Endothelial cell of umbilical vein (primary cell): Measurements from ENCODE around the gene RNF183.

ENCODE experiments used
- EZH2 ChIP-seq: IDR thresholded peaks from 2 replicates; pipeline ENCODE4 v1.6.1; 2012; ENCODE audit warnings: borderline replicate concordance, low read depth, mild to moderate bottlenecking, moderate library complexity, low read length, inconsistent platforms; ENCODE audit not compliant: severe bottlenecking
- FOS ChIP-seq: IDR thresholded peaks from 2 replicates; pipeline ENCODE4 v1.6.1; 2011; ENCODE audit warnings: mild to moderate bottlenecking, low read length, moderate library complexity, borderline replicate concordance; ENCODE audit not compliant: insufficient read depth
- JUN ChIP-seq: IDR thresholded peaks from 2 replicates; pipeline ENCODE4 v1.6.1; 2011; ENCODE audit warnings: borderline replicate concordance, low read depth; ENCODE audit not compliant: insufficient read length, insufficient read depth
- MYC ChIP-seq: IDR thresholded peaks from one replicate; pipeline ENCODE4 v1.6.1; 2011; ENCODE audit warnings: mild to moderate bottlenecking, low read depth, low read length
- POLR2A ChIP-seq: IDR thresholded peaks from 2 replicates; pipeline ENCODE4 v1.6.1; 2012; ENCODE audit warnings: low read depth, mild to moderate bottlenecking, control low read depth, low read length
- POLR2AphosphoS5 ChIP-seq: IDR thresholded peaks from 2 replicates; pipeline ENCODE4 v1.6.1; 2012; ENCODE audit warnings: low read depth, mild to moderate bottlenecking, control low read depth, low read length, moderate library complexity; ENCODE audit not compliant: insufficient read depth
- TF ChIP-seq, protein P1 (sequence below), 2 donors: IDR thresholded peaks; 1 replicate in 1 of 2; 2 replicates in 1 of 2; pipeline ENCODE4 v1.5.1; 2011; ENCODE audit warnings: low read length in 2 of 2, mild to moderate bottlenecking in 2 of 2, moderate library complexity in 2 of 2, control low read depth in 1 of 2, inconsistent platforms in 1 of 2, low read depth in 1 of 2; ENCODE audit not compliant: insufficient read depth in 1 of 2; ENCODE audit errors: extremely low read depth in 1 of 2
- TF ChIP-seq, protein P2 (sequence below): IDR thresholded peaks from 2 replicates; pipeline ENCODE4 v1.6.1; 2011; ENCODE audit not compliant: insufficient read depth, insufficient read length

DNA sequence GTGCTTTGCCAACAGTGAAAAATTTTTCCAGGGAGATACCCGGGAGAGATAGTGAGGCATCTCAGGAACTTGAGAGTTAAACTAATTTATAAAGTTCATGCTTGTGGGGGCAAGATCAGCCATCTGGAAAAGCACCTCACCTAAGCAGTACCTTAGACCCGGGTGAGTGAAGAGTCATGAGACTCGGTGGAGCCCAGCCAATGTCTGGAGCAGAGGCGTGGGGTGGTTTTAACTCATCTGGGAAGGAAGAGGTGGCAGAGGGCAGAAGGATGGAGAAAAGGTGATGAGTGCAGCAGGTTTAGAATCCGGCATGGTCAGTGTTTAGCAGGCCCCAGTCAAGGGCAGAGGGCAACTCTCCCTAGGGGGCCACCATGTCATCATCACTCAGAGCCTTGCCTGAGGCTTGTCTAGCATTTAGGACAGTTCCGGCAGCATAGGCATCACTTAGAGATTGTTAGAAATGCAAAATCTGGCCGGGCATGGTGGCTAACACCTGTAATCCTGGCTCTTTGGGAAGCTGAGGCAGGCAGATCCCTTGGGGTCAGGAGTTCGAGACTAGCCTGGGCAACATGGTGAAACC, 4.3 kb upstream of the RNF183 start:
- TF ChIP-seq, protein P1, sequence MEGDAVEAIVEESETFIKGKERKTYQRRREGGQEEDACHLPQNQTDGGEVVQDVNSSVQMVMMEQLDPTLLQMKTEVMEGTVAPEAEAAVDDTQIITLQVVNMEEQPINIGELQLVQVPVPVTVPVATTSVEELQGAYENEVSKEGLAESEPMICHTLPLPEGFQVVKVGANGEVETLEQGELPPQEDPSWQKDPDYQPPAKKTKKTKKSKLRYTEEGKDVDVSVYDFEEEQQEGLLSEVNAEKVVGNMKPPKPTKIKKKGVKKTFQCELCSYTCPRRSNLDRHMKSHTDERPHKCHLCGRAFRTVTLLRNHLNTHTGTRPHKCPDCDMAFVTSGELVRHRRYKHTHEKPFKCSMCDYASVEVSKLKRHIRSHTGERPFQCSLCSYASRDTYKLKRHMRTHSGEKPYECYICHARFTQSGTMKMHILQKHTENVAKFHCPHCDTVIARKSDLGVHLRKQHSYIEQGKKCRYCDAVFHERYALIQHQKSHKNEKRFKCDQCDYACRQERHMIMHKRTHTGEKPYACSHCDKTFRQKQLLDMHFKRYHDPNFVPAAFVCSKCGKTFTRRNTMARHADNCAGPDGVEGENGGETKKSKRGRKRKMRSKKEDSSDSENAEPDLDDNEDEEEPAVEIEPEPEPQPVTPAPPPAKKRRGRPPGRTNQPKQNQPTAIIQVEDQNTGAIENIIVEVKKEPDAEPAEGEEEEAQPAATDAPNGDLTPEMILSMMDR (IDR thresholded peaks at IDR 0.05; ENCODE audit: extremely low read depth in 1 of 2, insufficient read depth in 1 of 2, low read depth in 1 of 2, low read length in 2 of 2) = no peak
- TF ChIP-seq POLR2A (no peak), MYC (no peak), EZH2 (no peak), FOS (no peak), JUN (no peak), POLR2AphosphoS5 (no peak)
- TF ChIP-seq, protein P2, sequence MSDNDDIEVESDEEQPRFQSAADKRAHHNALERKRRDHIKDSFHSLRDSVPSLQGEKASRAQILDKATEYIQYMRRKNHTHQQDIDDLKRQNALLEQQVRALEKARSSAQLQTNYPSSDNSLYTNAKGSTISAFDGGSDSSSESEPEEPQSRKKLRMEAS = no peak
